ENCODE results near the gene ZBTB21.

- no peak for TF ChIP-seq TCF12 (IDR thresholded peaks at IDR 0.05; ENCODE audit: low read depth, low read length)
- no peak for TF ChIP-seq SRF (IDR thresholded peaks at IDR 0.05; ENCODE audit: low read depth, low read length)
- TF ChIP-seq MAX (IDR thresholded peaks at IDR 0.05), result no peak
These were observed 46.0 kb downstream of the ZBTB21 start for GRCh38 chr21:41964171-41964570.
